Caco-2 (cell line): ENCODE results near the gene KIF26B. TPM values are rescaled to one million over a fixed set of nuclear protein-coding genes. Genes with fewer than 3 reads are reported as not detected.

Source experiments
- BruUV-seq: library from RNA; stranded (reverse); fragments of 400-500 nt; replicated peaks from 2 replicates; lab custom pipeline; 2021; lab: Mats Ljungman, UMichigan
- CTCF ChIA-PET: fragments of 300-600 bp; sonication (Branson Sonifier 250); formaldehyde crosslinking; loops from one replicate; lab custom pipeline; 2022; ENCODE audit warnings: antibody characterized with exemption; lab: Charles Lee
- POLR2A ChIA-PET: fragments of 300-600 bp; sonication (Branson Sonifier 250); formaldehyde crosslinking; loops from one replicate; lab custom pipeline; 2022; ENCODE audit warnings: antibody characterized with exemption; lab: Charles Lee
- DNase-seq, 2 experiments: peaks; one replicate each; pipeline versions ENCODE4 v3.0.0 to v3.0.0-alpha.2; 2020 to 2022
- H3K27me3 ChIP-seq: replicated peaks from 2 replicates; pipeline ENCODE4 v1.6.0; 2011; ENCODE audit warnings: low read length; ENCODE audit not compliant: control insufficient read depth, insufficient read depth
- H3K36me3 ChIP-seq: 2 replicates; pipeline ENCODE4 v1.5.1; 2011; ENCODE audit warnings: low read length; ENCODE audit not compliant: control insufficient read depth, insufficient read depth
- H3K4me1 ChIP-seq: fragments of 250-450 bp; sonication (Bioruptor Pico); 2 replicates; pipeline ENCODE4 v1.5.1; 2020; ENCODE audit warnings: mild to moderate bottlenecking
- H3K4me3 ChIP-seq: 2 replicates; pipeline ENCODE4 v1.5.1; 2011; ENCODE audit warnings: low read depth, mild to moderate bottlenecking, control low read depth, low read length
- H3K9me3 ChIP-seq: fragments of 250-450 bp; sonication (Bioruptor Pico); 2 replicates; pipeline ENCODE4 v1.5.1; 2020; ENCODE audit warnings: mild to moderate bottlenecking, moderate library complexity
- H3K27ac Mint-ChIP-seq: one replicate; pipeline ENCODE4 v1.8.0; 2022; ENCODE audit warnings: mixed read lengths; ENCODE audit not compliant: unreplicated experiment
- H3K27me3 Mint-ChIP-seq: one replicate; pipeline ENCODE4 v1.8.0; 2022; ENCODE audit warnings: mixed read lengths; ENCODE audit not compliant: insufficient read depth, unreplicated experiment
- H3K36me3 Mint-ChIP-seq: one replicate; pipeline ENCODE4 v1.8.0; 2022; ENCODE audit warnings: mild to moderate bottlenecking, mixed read lengths; ENCODE audit not compliant: insufficient read depth, unreplicated experiment
- H3K4me1 Mint-ChIP-seq: one replicate; pipeline ENCODE4 v1.8.0; 2022; ENCODE audit warnings: low read depth, mixed read lengths; ENCODE audit not compliant: unreplicated experiment
- H3K4me3 Mint-ChIP-seq: one replicate; pipeline ENCODE4 v1.8.0; 2022; ENCODE audit warnings: mild to moderate bottlenecking, moderate library complexity, mixed read lengths; ENCODE audit not compliant: unreplicated experiment
- H3K9me3 Mint-ChIP-seq: one replicate; pipeline ENCODE4 v1.8.0; 2022; ENCODE audit warnings: mixed read lengths; ENCODE audit not compliant: unreplicated experiment
- CTCF ChIP-seq, 2 experiments: fragments of 200-600 bp in 1 of 2; IDR thresholded peaks; 1 replicate in 1 of 2; 2 replicates in 1 of 2; pipeline versions ENCODE4 v1.5.1 to v1.8.0; 2011 to 2022; ENCODE audit warnings: antibody characterized with exemption in 1 of 2, control low read depth in 1 of 2, inconsistent platforms in 1 of 2, low read depth in 1 of 2, low read length in 1 of 2, mild to moderate bottlenecking in 1 of 2, moderate library complexity in 1 of 2; ENCODE audit not compliant: insufficient read depth in 1 of 2, severe bottlenecking in 1 of 2, unreplicated experiment in 1 of 2
- intact Hi-C: fragments of 100-400 bp; cut with micrococcal nuclease; formaldehyde crosslinking; loops from one replicate; pipeline ENCODE4 v1.10.0; 2022; ENCODE audit not compliant: unreplicated experiment
- total RNA-seq: library from RNA; stranded (reverse); gene quantifications from 2 replicates; pipeline ENCODE4 v1.2.3, GENCODE V29; 2022

The KIF26B gene
- total RNA-seq, 1 experiment from 2014 or later = 4.9 TPM

- no peaks in the 10 kb centered on the region for H3K36me3 ChIP-seq
- H3K27ac Mint-ChIP-seq = no peak overlapping the region
- CTCF ChIA-PET = no interaction called here
- POLR2A ChIA-PET = no interaction called here
- DNase-seq = no peak
- no peak overlapping the region for H3K4me3 ChIP-seq
- H3K36me3 Mint-ChIP-seq = no peaks in the 10 kb centered on the region
- H3K4me3 Mint-ChIP-seq = no peak overlapping the region
- no peaks in the 10 kb centered on the region for H3K9me3 Mint-ChIP-seq
- no peaks in the 10 kb centered on the region for H3K9me3 ChIP-seq
- TF ChIP-seq CTCF (IDR thresholded peaks at IDR 0.05; ENCODE audit: insufficient read depth in 1 of 2, low read depth in 1 of 2, low read length in 1 of 2, severe bottlenecking in 1 of 2, unreplicated experiment in 1 of 2) = no peak
- no TSS peak for BruUV-seq
- no peaks in the 10 kb centered on the region for H3K27me3 Mint-ChIP-seq
- H3K27me3 ChIP-seq = no peaks in the 10 kb centered on the region
- peaks cover 20% of the 10 kb centered on the region for H3K4me1 ChIP-seq
- intact Hi-C loops = loop anchor here (5.0 kb wide), 1 partner anchor 106 kb away; no protein-coding TSS in a partner anchor
- H3K4me1 Mint-ChIP-seq = peaks cover 13% of the 10 kb centered on the region
These were observed 108.8 kb downstream of the KIF26B start for GRCh38 chr1:245263529-245264095.

GRCh38 chr1:245264226-245264625 is 109.4 kb downstream of the KIF26B start:
- POLR2A ChIA-PET = no interaction called here
- DNase-seq = no peak
- Mint-ChIP-seq H3K27me3 (no peaks in the 10 kb centered on the region), H3K4me3 (no peak overlapping the region), H3K4me1 (peaks cover 11% of the 10 kb centered on the region), H3K27ac (no peak overlapping the region), H3K36me3 (no peaks in the 10 kb centered on the region), H3K9me3 (no peaks in the 10 kb centered on the region)
- H3K4me3 ChIP-seq = no peak overlapping the region
- no peaks in the 10 kb centered on the region for H3K36me3 ChIP-seq
- no peaks in the 10 kb centered on the region for H3K9me3 ChIP-seq
- no peaks in the 10 kb centered on the region for H3K27me3 ChIP-seq
- H3K4me1 ChIP-seq = peaks cover 17% of the 10 kb centered on the region
- CTCF ChIA-PET = no interaction called here
- TF ChIP-seq CTCF (IDR thresholded peaks at IDR 0.05; ENCODE audit: insufficient read depth in 1 of 2, low read depth in 1 of 2, low read length in 1 of 2, severe bottlenecking in 1 of 2, unreplicated experiment in 1 of 2) = no peak
- intact Hi-C loops = loop anchor here (5.0 kb wide), 1 partner anchor 107 kb away; no protein-coding TSS in a partner anchor
- BruUV-seq = no TSS peak

- Mint-ChIP-seq H3K9me3 (no peaks in the 10 kb centered on the region), H3K4me1 (peaks cover 8% of the 10 kb centered on the region), H3K27ac (no peak overlapping the region), H3K36me3 (no peaks in the 10 kb centered on the region), H3K4me3 (no peak overlapping the region), H3K27me3 (no peaks in the 10 kb centered on the region)
- no peak for DNase-seq
- BruUV-seq = no TSS peak
- ChIA-PET POLR2A (no interaction called here), CTCF (no interaction called here)
- Histone ChIP-seq H3K4me1 (peaks cover 9% of the 10 kb centered on the region), H3K27me3 (no peaks in the 10 kb centered on the region), H3K4me3 (no peak overlapping the region), H3K9me3 (peaks cover 2% of the 10 kb centered on the region), H3K36me3 (no peaks in the 10 kb centered on the region)
- intact Hi-C loops = no loop called here
- TF ChIP-seq CTCF (IDR thresholded peaks at IDR 0.05; ENCODE audit: insufficient read depth in 1 of 2, low read depth in 1 of 2, low read length in 1 of 2, severe bottlenecking in 1 of 2, unreplicated experiment in 1 of 2) = no peak
These were observed 111.3 kb downstream of the KIF26B start for GRCh38 chr1:245266105-245266504.
